HEK293 (cell line): ENCODE measurements around the gene BMAL1.

Source experiments
- CTCF ChIP-seq: fragments of 450-650 bp; formaldehyde crosslinking; IDR thresholded peaks from 2 replicates; pipeline ENCODE4 v1.5.1; 2016; ENCODE audit warnings: missing biosample characterization, missing genetic modification characterization
- KLF8 ChIP-seq: fragments of 450-650 bp; formaldehyde crosslinking; IDR thresholded peaks from 2 replicates; pipeline ENCODE4 v1.5.1; 2016; ENCODE audit warnings: missing biosample characterization, missing genetic modification characterization
- MZF1 ChIP-seq: fragments of 450-650 bp; formaldehyde crosslinking; IDR thresholded peaks from 2 replicates; pipeline ENCODE4 v1.5.1; 2017; ENCODE audit warnings: missing biosample characterization, missing genetic modification characterization, borderline replicate concordance
- REST ChIP-seq: fragments of 450-650 bp; formaldehyde crosslinking; IDR thresholded peaks from 2 replicates; pipeline ENCODE4 v1.5.1; 2016; ENCODE audit warnings: missing biosample characterization, missing genetic modification characterization
- ZBTB11 ChIP-seq: fragments of 450-650 bp; formaldehyde crosslinking; conservative IDR thresholded peaks from 2 replicates; pipeline ENCODE4 v1.5.1; 2016; ENCODE audit warnings: low read depth, missing biosample characterization, missing genetic modification characterization
- ZBTB7A ChIP-seq: fragments of 450-650 bp; formaldehyde crosslinking; IDR thresholded peaks from 2 replicates; pipeline ENCODE4 v1.5.1; 2016; ENCODE audit warnings: low read depth, missing biosample characterization, missing genetic modification characterization
- ZNF175 ChIP-seq: fragments of 450-650 bp; formaldehyde crosslinking; IDR thresholded peaks from 2 replicates; pipeline ENCODE4 v1.5.1; 2016; ENCODE audit warnings: missing biosample characterization, missing genetic modification characterization
- ZNF362 ChIP-seq: fragments of 450-650 bp; formaldehyde crosslinking; IDR thresholded peaks from 2 replicates; pipeline ENCODE4 v1.5.1; 2016; ENCODE audit warnings: missing biosample characterization, missing genetic modification characterization
- ZNF398 ChIP-seq: fragments of 450-650 bp; formaldehyde crosslinking; IDR thresholded peaks from 2 replicates; pipeline ENCODE4 v1.5.1; 2017; ENCODE audit warnings: missing biosample characterization, missing genetic modification characterization
- ZNF561 ChIP-seq: fragments of 450-650 bp; IDR thresholded peaks from 2 replicates; pipeline ENCODE4 v1.5.1; 2018; ENCODE audit warnings: missing biosample characterization, missing genetic modification characterization, borderline replicate concordance
- ZNF791 ChIP-seq: fragments of 450-650 bp; formaldehyde crosslinking; IDR thresholded peaks from 2 replicates; pipeline ENCODE4 v1.5.1; 2016; ENCODE audit warnings: missing biosample characterization, missing genetic modification characterization
- ZXDB ChIP-seq: fragments of 450-650 bp; formaldehyde crosslinking; IDR thresholded peaks from 2 replicates; pipeline ENCODE4 v1.5.1; 2016; ENCODE audit warnings: missing biosample characterization, missing genetic modification characterization

- TF ChIP-seq ZNF175 (no peak), ZBTB7A (no peak), CTCF (no peak), REST (tag by site-specific recombination) (no peak), ZXDB (tag by site-specific recombination) (no peak), ZBTB11 (tag by site-specific recombination) (no peak), ZNF362 (tag by site-specific recombination) (no peak), ZNF791 (no peak), ZNF398 (no peak), ZNF561 (tag by site-specific recombination) (no peak), KLF8 (tag by site-specific recombination) (no peak), MZF1 (tag by site-specific recombination) (no peak)
These were observed 60.4 kb downstream of the BMAL1 start for GRCh38 chr11:13338019-13338426.
